CMK (cell line): Measurements from ENCODE around the gene GAD1.

Experiments used
- DNase-seq: peaks from one replicate; pipeline ENCODE4 v3.0.0-alpha.2; 2010; ENCODE audit warnings: low read depth

GAD1 gene

DNA sequence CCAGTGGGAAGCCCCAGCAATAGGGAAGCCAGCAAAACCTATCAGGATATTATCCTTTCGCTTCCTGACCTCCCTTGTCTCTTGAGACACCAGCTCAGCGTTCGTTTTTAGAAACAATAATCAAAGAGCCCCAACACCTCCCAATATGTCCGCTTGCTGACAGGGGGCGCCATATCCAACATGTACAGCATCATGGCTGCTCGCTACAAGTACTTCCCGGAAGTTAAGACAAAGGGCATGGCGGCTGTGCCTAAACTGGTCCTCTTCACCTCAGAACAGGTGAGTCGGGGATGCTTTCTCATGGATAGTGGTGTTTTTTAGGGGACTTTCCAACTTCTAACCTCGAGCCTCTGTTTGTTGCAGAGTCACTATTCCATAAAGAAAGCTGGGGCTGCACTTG lies 28.7 kb downstream of the GAD1 start:
- DNase-seq: no peak

DNA sequence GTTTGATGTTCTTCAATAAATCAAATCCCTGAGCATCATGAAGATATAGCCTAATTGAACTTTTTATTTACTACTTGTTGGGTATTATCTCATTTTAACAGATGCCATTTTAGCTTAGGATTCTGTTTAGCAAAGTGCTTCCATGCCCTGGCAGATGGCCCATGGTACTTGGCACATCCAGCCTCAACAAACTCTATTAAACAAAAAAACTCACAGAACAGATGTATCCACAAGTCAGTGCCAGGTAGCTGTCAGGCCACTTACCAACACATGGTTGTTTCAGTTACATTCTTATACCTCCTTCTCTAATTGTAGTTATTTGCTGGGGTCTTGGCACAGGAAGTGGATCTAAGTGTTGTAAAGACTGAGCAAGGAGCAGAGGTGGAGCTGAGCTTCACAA lies 29.6 kb downstream of the GAD1 start:
- no peak for DNase-seq

DNA sequence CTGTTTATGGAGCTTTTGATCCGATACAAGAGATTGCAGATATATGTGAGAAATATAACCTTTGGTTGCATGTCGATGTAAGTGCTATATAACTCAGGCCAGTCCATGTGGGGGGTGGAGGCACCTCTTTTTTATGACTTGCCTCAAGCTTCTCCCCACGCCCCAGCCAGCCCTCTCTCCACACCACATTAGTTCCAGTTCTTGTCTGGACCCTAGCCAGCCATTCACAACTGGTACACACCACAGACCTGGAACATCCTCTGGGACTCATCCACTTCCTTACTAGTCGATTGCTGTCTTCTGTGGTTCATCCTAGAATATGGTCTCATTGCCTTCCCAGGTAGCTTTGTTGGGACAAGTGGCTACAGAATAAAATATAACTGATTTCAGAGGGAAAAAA lies 31.0 kb downstream of the GAD1 start:
- no peak for DNase-seq

DNA sequence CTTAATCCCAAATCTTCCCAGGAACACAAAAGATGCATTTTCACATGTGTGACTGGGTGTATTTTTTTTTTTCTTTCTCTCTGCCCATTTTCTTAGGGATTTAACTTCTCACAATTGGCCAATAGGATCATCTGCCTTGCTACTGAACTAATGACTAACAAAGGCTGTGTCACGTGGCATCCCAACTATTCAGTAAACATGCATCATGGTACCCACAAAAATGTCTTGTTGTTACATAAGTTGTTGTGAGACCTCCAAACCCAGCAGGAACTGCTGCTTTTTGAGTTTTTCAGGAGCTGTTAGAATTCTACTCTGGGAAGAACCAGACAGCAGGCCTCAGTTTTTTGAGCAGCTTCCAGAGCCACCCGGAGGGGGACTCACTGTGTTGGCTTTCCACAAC lies 31.9 kb downstream of the GAD1 start:
- no peak for DNase-seq

DNA sequence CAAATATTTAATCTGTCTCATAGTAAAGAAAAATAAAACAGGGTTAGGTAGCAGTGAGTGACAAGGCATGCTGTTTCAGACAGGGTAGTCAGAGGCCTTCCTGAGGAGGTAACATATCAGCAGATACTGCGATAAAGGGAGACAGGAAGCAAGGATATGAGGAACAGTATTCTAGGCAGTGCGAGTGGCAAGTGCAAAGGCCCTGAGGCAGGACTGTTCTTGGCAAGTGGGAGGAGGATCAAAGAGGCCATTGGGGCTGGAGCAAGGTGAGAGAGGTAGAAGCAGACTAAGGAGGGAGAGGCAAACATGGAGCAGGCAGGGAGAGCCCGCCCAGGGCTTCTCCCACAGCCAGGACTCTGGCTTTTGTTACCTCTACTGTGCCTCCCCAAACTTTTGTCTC lies 33.6 kb downstream of the GAD1 start:
- no peak for DNase-seq

DNA sequence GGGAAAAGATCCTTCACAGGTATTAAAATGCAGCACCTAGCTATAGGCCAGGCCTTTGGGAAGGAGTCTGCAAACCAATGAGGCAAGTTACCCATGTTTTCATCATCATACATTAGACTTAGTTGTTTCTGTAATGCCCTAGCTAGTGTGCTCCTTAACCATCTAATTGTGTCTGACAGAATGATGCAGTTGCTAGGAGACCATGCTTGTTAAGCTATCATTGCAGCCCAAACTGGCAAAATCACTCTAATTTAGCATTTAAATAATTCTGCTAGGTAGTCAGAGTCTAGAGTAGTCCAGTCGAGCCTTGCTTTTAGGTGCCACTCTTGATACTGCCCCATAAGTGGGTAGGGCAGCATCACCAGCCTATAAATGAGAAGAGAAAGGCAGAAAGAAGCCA lies 34.9 kb downstream of the GAD1 start:
- DNase-seq: no peak

DNA sequence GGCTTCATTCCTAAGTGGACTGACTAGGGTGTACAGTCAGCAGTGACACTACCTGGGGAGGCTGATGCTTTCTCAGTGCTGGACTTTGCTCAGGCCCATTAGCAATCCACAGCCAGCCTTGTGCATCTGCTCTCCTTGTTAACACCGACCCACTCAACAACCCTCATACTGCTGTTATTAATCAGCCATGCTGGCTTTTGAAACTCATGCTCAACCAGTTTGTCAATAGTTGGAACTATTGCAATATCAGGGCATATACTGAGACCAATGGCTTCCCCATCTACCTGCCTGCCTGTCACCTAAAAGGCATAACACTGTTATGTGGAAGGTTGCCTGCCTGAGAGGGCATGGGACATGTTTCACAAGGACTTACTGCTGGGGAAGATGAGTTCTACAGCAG lies 39.4 kb downstream of the GAD1 start:
- DNase-seq: no peak

DNA sequence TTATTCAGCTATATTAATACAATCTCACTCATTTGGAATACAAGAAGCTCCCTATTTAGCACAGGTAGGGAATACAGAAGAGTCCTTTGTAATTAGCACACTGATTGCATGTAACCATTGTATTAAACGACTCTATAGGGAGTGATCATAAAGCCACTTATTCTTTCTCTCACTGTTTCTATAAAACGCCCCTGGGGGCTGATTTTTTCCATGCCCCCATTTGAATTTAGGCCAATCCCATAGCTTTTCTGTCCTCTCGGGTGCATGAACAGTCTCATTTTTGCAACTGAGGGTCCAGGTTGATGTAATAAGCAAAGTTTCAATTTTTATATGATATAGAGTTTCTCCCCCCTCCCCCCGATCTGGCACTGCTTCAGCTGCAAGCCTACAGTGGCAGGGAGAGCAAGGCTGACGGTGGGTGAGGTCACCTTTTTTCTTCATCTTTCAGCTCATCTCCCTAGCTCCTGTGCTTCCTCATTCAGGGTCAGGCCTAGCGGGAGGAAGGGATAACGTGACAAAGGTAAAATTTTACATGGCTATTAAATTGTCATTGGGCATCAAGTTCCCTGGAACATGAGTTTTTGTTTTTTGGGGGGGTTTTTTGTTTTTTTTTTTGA lies 45.7 kb downstream of the GAD1 start:
- DNase-seq: no peak

DNA sequence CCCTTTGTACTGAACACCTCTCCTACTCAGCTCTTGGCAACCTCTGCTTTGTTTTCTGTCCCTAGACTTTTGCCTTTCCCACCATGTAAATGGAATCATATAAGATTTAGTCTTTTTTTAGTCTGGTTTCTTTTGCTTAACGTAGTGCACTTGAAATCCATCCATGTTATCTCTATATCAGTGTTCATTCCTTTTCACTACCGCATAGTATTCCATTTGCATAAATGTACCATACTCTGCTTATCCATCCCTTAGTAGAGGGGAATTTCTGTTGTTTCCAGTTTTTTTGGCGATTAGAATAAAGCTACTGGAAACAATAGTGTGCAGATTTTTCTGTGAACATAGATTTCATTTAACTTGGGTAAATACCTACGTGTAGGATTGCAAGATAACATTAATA lies 46.4 kb downstream of the GAD1 start:
- DNase-seq: no peak

DNA sequence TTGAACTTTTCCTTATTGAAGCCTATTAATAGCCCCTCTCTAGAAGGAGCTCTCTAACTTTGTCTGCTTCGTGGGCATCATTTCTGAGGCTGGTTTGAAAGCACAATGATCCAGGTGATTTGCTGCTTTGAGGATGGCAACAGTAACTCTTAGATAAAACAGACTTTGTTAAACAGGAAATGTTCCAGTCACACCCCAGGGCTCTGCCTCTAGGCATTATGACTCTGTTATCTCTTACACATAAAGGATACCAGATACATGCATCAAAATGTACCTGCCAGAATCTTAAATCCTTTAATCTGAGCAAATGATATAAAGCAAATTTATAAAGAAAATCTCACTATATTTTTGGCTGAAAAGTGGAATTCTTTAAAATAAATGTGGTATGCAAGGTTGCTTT lies 52.3 kb downstream of the GAD1 start:
- DNase-seq: no peak

DNA sequence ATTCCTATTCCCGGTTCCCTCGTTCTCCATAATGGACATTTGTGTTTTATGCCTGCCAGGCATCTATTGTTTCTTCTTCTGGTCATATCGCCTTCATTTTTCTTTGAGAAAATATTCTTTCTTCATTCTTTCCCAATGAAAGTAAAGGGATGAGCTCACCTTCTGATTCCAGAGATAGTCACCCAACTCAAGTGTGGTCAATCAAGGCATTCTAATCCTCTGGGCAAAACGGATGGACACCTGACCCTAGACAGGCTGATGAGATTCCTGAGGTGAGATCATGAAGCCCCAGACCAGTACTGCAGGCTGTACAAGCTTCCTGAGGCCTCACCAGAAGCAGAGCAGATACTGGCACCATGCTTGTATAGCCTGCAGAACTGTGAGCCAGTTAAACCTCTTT lies 52.8 kb downstream of the GAD1 start:
- DNase-seq: no peak

DNA sequence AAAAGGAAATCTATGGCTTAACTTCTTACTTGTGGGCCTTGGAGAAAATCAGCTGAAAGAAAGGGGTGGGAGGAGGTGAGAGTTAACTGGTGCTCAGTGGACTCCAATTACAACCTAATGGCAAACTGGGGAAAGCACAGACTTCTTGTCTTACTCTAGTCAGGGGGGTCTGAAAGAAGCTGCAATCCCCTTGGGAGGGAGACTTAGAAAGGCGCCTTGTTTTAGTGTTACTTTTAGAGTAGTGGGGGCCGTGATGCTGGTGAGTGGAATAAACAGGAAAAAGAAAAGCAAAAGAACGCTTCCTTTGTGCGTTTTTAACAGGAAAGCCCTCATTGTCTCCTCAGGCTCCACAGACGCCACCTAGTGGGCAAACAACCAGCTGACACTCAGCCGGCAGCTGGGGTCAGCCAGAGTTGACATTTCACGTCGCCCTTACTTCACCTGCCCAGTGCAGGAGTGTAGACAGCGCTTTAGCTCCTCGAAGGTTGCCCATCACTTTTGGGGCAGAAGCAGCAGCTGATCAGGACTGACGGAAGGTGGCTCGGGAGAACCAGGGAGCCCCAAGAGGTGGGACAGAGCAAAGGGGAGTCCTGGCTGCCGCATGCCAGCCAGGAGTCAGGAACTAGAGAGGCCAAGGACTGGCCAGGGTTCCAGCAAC lies 56.5 kb downstream of the GAD1 start:
- peak; percentile 39 for DNase-seq

DNA sequence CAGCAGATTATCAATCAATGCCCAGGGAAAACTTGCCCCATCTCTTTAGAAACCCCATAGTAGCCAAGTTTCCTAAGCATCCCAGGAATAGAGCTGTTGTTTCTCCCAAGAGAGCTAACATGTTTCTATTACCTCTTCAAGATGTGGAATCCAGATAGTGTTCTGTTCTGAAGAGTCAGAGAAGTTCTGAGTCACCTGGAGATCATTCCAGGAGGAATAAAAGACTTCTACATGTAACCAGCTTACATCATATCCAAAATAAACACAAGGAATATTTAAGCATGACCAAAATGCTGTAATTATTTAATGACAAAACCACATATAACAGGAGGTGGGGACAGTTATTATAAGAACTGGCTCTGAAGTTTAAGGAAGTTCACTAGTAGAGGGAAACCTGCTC lies 61.4 kb downstream of the GAD1 start:
- DNase-seq: no peak

DNA sequence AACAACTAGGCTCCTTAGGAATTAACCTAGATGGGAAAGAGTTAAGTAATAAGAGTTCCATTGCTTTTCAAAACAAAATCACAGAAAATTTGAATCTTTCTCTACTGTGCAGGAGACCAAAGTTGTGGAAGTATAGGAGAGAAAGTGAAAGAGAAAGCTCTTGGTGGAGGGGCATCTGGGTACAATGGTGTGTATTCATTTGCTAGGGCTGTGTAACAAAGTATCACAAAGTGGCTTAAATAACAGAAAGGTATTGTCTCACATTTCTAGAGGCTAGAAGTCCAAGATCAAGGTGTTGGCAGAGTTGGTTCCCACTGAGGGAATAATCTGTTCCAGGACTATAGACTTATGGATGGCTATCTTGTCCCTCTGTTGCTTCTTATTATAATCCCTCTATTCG lies 61.8 kb downstream of the GAD1 start:
- DNase-seq: no peak

DNA sequence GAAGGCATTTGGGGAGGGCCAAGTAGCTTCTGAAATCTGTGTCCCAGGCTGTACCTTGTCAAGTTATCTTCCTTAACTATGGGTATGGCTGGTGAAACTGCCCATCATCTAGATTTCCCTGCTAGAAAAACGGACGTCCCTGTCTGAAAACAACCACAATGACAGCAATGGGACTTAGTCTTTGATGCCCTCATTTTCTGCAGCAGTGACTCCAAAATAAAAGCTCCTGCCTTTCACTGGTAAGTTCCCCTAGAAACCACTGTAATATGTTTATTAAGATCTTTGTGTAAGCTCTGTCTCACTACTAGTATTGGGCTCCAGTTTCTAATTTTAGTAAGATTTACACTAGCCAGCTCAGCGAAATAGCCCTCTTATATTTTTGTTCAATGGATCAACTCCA lies 65.2 kb downstream of the GAD1 start:
- no peak for DNase-seq

DNA sequence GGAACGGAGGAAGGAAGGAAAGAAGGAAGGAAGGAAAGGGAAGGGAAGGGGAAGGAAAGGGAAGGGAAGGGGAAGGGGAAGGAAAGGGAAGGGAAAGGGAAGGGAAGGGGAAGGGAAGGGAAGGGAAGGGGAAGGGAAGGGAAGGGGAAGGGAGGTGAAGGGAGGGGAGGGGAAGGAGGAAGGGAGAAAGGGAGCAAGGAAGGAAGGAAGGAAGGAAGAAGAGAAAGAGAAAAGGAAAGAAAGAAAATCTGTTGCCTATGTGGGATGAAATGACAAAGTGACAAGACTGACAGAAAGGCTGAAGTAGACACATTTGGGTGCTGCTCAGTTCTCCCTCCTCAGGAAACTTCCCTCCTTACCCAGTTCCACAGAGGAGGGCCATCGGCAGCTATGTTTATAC lies 66.1 kb downstream of the GAD1 start:
- no peak for DNase-seq

DNA sequence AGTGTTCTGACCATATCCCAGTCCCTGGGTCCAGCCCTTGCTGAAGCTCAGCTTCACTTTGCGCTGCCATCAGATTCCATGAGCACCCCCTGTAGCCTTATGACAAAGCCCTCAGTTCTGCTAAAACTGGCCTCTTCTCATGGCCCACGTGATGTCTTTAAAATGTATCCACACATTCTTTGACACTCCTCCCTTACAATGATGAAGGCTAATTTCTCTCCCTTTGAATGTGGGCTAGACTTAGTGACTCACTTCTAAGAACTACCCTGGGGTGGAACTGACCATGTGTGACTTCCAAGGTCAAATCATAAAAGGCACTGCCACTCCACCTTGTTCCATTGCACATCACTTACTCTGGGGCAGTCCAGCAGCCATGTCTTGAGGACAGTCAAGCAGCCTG lies 67.0 kb downstream of the GAD1 start:
- DNase-seq: no peak

DNA sequence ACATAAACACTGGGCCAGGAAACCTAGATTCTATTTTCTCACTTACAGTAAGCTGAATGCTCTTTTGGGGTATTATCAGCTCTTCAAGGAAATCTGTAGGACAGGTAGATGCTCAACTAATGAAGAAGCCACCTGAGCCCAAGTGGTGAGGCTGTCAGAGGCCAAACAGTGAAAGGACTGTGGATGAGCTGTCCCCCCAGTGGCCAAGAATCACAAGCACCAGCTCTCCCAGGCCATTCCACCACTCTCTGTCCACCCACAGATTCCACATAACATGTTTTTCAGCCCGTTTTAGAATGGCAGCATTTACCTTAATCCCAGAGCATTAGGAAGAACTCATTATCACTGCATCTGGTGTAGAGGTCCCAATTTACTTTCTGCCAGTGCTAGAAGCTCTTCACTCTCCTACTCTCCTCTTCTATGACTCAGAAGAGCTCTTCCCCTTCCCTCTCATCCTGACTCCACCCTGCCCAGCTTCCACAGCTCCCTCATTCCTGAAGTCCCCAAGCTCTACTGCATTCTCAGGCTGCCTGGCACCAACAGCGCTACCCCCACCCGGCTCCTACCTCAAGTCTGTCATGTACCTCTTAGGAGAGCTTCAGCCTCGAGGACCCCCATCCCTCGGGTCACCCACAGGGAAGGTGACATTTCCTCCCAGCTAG lies 68.6 kb downstream of the GAD1 start:
- no peak for DNase-seq

DNA sequence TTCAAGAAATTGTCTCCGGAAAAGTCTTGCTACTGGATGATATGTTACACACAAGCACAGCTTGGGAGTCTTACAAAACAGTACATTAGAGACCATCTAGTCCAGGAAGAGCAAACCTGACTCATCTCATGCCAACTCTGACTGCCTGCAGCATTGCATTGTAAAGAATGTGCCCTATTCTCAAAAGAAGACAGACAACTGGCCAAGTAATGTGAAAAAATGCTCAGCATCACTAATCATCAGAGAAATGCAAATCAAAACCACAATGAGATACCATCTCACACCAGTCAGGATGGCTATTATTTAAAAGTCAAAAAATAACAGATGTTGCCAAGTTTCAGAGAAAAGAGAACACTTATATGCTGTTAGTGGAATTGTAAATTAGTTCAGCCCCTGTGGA lies 69.7 kb downstream of the GAD1 start:
- DNase-seq: no peak

DNA sequence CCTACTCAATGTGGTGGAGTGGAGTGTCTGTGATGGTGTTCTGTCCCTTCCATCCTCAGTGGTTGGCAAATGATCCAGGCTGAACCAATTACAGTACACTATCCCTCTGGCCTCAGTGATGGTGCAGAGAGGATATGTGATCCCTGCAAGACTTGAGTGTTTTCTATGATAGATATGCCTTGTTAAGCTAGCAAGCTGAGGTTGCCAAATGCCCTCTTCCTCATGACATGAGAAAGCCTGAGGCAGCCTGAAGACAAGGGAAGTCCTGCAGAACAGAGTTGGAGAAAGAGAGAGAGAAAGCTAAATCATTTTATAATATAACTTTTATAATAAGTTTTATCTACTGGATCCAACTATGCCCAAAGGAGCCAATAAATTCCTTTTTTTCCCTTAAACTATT lies 70.8 kb downstream of the GAD1 start:
- no peak for DNase-seq

DNA sequence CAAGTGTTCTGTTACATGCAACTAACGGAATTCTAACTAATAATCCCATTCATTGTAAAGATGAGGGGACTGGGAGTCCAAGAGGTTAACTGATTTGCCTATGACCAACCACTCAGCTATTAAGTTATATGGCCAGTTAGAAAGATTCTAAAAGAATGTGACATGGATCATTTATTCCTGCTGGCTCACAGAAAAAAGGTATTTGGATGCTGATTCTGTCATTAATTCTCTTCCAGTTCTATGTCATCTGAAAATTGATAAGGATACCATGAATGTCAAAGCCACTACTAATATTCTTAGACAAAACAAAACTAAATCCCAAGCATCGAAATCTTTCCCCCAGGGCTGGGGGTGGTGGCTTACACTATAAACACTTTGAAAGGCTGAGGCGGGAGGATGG lies 71.2 kb downstream of the GAD1 start:
- DNase-seq: no peak

DNA sequence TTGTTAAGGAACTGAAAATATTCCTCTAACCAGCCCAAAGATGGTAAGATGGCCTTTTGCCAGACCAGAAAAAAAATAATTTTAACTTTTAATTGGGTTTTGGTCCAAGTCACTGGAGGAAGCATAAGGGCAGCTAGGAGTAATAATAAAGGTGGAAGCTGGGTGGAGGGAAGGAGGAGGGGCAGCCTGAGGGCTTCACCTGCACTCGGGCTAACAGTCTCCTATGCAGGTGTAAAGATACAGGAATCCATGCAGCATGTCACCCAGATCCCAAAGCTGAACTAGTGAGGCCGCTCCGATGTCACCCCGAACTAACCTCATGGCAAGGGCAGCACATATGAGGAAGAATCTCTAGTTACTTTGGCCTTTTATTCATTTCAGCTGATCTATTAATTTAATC lies 75.2 kb downstream of the GAD1 start:
- DNase-seq: no peak

DNA sequence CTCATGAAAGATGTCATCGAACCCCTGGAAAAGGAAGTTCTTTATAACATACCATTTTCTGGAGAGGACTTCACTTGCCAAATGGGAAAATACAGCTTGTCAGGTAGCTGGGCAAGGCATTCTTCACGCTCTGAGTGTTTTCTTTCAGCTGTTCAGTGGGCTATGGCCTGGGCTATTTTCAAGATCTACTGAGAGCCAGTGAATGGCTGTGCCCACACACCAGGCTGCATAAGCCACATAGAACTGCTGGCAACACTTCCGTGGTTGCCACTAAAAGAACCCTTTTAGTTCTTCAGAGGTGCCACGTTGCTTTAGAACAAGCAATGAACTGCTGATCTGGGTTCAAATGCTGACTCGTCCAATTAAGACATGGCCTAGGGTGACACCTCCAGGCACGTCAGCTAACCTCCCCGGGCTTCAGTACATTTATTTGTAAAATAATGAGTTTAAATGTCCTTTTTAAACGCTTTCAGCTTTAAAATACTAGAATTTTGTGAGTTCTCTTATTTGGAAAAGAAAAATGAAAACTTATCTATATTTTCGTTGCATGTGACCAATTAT lies 75.8 kb downstream of the GAD1 start:
- no peak for DNase-seq
